Liver (tissue), 9 donors: Measurements from ENCODE around the gene ANXA7. TPM values are rescaled to one million over a fixed set of nuclear protein-coding genes. Genes with fewer than 3 reads are reported as not detected.

Experiments used
- DNase-seq: peaks from one replicate; pipeline ENCODE4 v3.0.0-alpha.2; 2017; ENCODE audit warnings: low spot score
- H3K27ac ChIP-seq, 2 donors: one replicate each; pipeline ENCODE4 v1.7.0; 2013; ENCODE audit warnings: inconsistent platforms in 2 of 2, low read length in 2 of 2, control low read depth in 1 of 2, low read depth in 1 of 2, mild to moderate bottlenecking in 1 of 2
- H3K27me3 ChIP-seq, 4 donors: one replicate each; pipeline versions ENCODE4 v1.6.1 to v1.7.0; 2013; ENCODE audit warnings: low read length in 3 of 4, inconsistent platforms in 1 of 4, mild to moderate bottlenecking in 1 of 4, moderate library complexity in 1 of 4; ENCODE audit not compliant: control insufficient read depth in 4 of 4, insufficient read depth in 4 of 4
- H3K36me3 ChIP-seq, 4 donors: one replicate each; pipeline versions ENCODE4 v1.6.1 to v1.7.0; 2013; ENCODE audit warnings: low read length in 3 of 4, mild to moderate bottlenecking in 3 of 4, low read depth in 1 of 4, moderate library complexity in 1 of 4; ENCODE audit not compliant: control insufficient read depth in 4 of 4, insufficient read depth in 3 of 4
- H3K4me1 ChIP-seq, 4 donors: one replicate each; pipeline versions ENCODE4 v1.6.1 to v1.7.0; 2013; ENCODE audit warnings: low read length in 3 of 4, mild to moderate bottlenecking in 3 of 4, moderate library complexity in 1 of 4; ENCODE audit not compliant: control insufficient read depth in 4 of 4, insufficient read depth in 4 of 4
- H3K4me3 ChIP-seq, 3 donors: one replicate each; pipeline versions ENCODE4 v1.6.1 to v1.7.0; 2013; ENCODE audit warnings: low read length in 3 of 3, control low read depth in 1 of 3, low read depth in 1 of 3, mild to moderate bottlenecking in 1 of 3
- H3K9ac ChIP-seq, 2 donors: one replicate each; pipeline ENCODE4 v1.7.0; 2013; ENCODE audit warnings: low read length in 2 of 2, mild to moderate bottlenecking in 2 of 2, moderate library complexity in 2 of 2, control low read depth in 1 of 2, low read depth in 1 of 2
- H3K9me3 ChIP-seq, 4 donors: one replicate each; pipeline versions ENCODE4 v1.6.1 to v1.7.0; 2013; ENCODE audit warnings: low read length in 3 of 4; ENCODE audit not compliant: control insufficient read depth in 4 of 4
- EGR1 ChIP-seq, 2 donors: IDR thresholded peaks; 2 replicates each; pipeline ENCODE4 v1.6.1; 2016 to 2018; ENCODE audit warnings: antibody characterized with exemption in 2 of 2, low read depth in 2 of 2
- FOXA1 ChIP-seq: IDR thresholded peaks from 2 replicates; pipeline ENCODE4 v1.6.1; 2016; ENCODE audit warnings: antibody characterized with exemption
- FOXA2 ChIP-seq: IDR thresholded peaks from 2 replicates; pipeline ENCODE4 v1.6.1; 2016; ENCODE audit warnings: antibody characterized with exemption
- GABPA ChIP-seq, 2 donors: IDR thresholded peaks in 1 of 2; conservative IDR thresholded peaks in 1 of 2; 2 replicates each; pipeline ENCODE4 v1.6.1; 2016; ENCODE audit warnings: antibody characterized with exemption in 2 of 2, mild to moderate bottlenecking in 1 of 2, moderate library complexity in 1 of 2
- HNF4A ChIP-seq, 2 donors: conservative IDR thresholded peaks; 2 replicates each; pipeline ENCODE4 v1.6.1; 2016; ENCODE audit warnings: antibody characterized with exemption in 2 of 2, mild to moderate bottlenecking in 2 of 2
- HNF4G ChIP-seq: IDR thresholded peaks from 2 replicates; pipeline ENCODE4 v1.6.1; 2016; ENCODE audit warnings: antibody characterized with exemption
- JUND ChIP-seq, 2 donors: IDR thresholded peaks; 2 replicates each; pipeline ENCODE4 v1.6.1; 2016; ENCODE audit warnings: antibody characterized with exemption in 2 of 2
- NR2F2 ChIP-seq: IDR thresholded peaks from 2 replicates; pipeline ENCODE4 v1.6.1; 2016; ENCODE audit warnings: antibody characterized with exemption
- RAD21 ChIP-seq, 2 donors: IDR thresholded peaks; 2 replicates each; pipeline ENCODE4 v1.6.1; 2016; ENCODE audit warnings: antibody characterized with exemption in 2 of 2, mild to moderate bottlenecking in 2 of 2
- RXRA ChIP-seq, 2 donors: IDR thresholded peaks; 2 replicates each; pipeline ENCODE4 v1.6.1; 2017 to 2018; ENCODE audit warnings: antibody characterized with exemption in 2 of 2, mild to moderate bottlenecking in 1 of 2
- SP1 ChIP-seq: IDR thresholded peaks from 2 replicates; pipeline ENCODE4 v1.6.1; 2018; ENCODE audit warnings: antibody characterized with exemption, mild to moderate bottlenecking
- TAF1 ChIP-seq: conservative IDR thresholded peaks from 2 replicates; pipeline ENCODE4 v1.6.1; 2016; ENCODE audit warnings: antibody characterized with exemption, mild to moderate bottlenecking
- YY1 ChIP-seq: IDR thresholded peaks from 2 replicates; pipeline ENCODE4 v1.6.1; 2016; ENCODE audit warnings: antibody characterized with exemption, mild to moderate bottlenecking
- WGBS: extraction: QIAGEN DNeasy Blood & Tissue Kit; methylation state at CpG from one replicate; pipeline ENCODE4 v1.1.7; 2013; 5-methylcytosine and 5-hydroxymethylcytosine counted together
- polyA plus RNA-seq, 2 donors: library from polyadenylated mRNA; stranded (reverse) in 1 of 2; unstranded in 1 of 2; fragments of 200-250 nt in 1 of 2; fragments of >200 nt in 1 of 2; fragmentation: Nextera tagmentation in 1 of 2; extraction: Ambion mirVana in 1 of 2; gene quantifications; one replicate each; pipeline versions ENCODE4 v1.2.1 to v1.2.3, GENCODE V29; 2013 to 2015
- total RNA-seq, 2 donors: library from RNA; depleted of rRNA; stranded (reverse); fragments of >200 nt; gene quantifications; one replicate each; pipeline ENCODE4 v1.2.3, GENCODE V29; 2014
- TF ChIP-seq, protein P1 (sequence below): IDR thresholded peaks from 2 replicates; pipeline ENCODE4 v1.6.1; 2016; ENCODE audit warnings: antibody characterized with exemption
- TF ChIP-seq, protein P2 (sequence below): IDR thresholded peaks from 2 replicates; pipeline ENCODE4 v1.6.1; 2016; ENCODE audit warnings: antibody characterized with exemption
- TF ChIP-seq, protein P3 (sequence below): IDR thresholded peaks from 2 replicates; pipeline ENCODE4 v1.6.1; 2016; ENCODE audit warnings: antibody characterized with exemption
- TF ChIP-seq, protein P4 (sequence below): IDR thresholded peaks from 2 replicates; pipeline ENCODE4 v1.6.1; 2016; ENCODE audit warnings: antibody characterized with exemption, mild to moderate bottlenecking
- TF ChIP-seq, protein P5 (sequence below): fragments of 150-350 bp; IDR thresholded peaks from 2 replicates; pipeline ENCODE4 v1.5.1; 2017; ENCODE audit warnings: improper control_type of control experiment, low read depth, low read length; ENCODE audit not compliant: missing input control
- donor health status: healthy.
- donor health status: healthy.
- donor health status: healthy.
- donor health status: healthy.
- donor health status: healthy.

The ANXA7 gene
- total and polyA plus RNA-seq, 4 donors = 71.6 to 93.4 (median 90.0) TPM

DNA sequence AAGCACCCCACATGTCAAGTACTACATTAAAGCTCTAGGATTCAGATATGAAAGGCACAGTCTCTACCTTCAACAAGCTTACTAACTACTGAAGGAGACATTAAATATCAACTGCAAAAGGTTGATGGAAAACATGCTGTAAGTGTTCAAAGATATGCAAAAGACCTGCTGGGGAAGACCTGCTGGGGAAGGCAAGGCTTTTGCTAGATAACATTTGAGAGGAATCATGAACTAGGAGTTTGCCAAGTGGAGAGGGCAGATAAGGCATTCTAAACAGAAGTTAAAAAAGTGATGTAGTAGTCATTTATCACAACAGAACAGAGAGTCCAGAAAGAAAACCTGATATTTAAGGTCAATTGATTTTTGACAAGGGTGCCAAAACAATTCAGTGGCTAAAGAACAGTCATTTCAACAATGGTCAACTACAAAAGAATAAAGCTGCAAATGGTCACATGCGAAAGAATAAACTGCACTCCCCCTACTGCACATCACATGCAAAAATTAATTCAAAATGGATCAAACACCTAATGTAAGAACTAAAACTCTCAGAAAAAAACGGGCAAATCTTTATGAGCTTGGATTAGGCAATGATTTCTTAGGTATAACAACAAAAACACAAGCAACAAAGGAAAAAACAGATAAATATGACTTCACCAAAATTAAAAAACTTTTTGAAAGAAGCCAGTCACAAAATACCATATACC, 42.5 kb upstream of the ANXA7 start (continued):
- TF ChIP-seq FOXA2 = no peak

DNA sequence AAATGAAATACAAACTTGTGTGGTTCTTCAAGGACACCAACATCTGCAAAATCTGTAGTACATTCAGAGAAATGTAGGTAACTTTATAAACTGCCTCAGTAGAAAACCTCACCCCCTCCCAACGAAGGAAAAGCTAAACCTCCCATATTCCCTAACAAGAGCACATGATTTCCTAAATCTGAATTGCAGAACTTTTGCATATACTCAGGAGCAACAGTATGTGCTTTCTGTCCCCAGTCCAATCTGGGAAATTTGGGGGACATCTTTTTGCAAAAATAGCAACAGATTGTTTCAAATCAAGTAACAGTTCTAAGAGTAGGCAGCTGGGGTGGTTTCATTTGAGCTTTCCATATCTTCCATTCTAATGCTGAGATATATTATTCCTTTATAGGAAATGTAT, 35.3 kb upstream of the ANXA7 start:
- Histone ChIP-seq H3K4me1 (no peaks in the 10 kb centered on the region), H3K27me3 (no peaks in the 10 kb centered on the region), H3K9ac (no peak overlapping the region), H3K9me3 (no peaks in the 10 kb centered on the region), H3K36me3 (peaks cover 3 to 16% (median 7%) of the 10 kb centered on the region in 4 donors), H3K4me3 (no peak overlapping the region), H3K27ac (no peak overlapping the region)
- no peak for DNase-seq
- TF ChIP-seq JUND (IDR thresholded peaks at IDR 0.05) (no peak), FOXA1 (no peak), YY1 (no peak), TAF1 (no peak), RAD21 (IDR thresholded peaks at IDR 0.05) (no peak), HNF4A (conservative IDR thresholded peaks at IDR 0.05) (no peak), NR2F2 (no peak), FOXA2 (no peak), GABPA (IDR thresholded peaks at IDR 0.05 in 1 of 2, conservative IDR thresholded peaks at IDR 0.05 in 1 of 2) (no peak), RXRA (IDR thresholded peaks at IDR 0.05) (no peak), HNF4G (no peak), SP1 (no peak), EGR1 (IDR thresholded peaks at IDR 0.05; ENCODE audit: low read depth in 2 of 2) (no peak)
- TF ChIP-seq, protein P1, sequence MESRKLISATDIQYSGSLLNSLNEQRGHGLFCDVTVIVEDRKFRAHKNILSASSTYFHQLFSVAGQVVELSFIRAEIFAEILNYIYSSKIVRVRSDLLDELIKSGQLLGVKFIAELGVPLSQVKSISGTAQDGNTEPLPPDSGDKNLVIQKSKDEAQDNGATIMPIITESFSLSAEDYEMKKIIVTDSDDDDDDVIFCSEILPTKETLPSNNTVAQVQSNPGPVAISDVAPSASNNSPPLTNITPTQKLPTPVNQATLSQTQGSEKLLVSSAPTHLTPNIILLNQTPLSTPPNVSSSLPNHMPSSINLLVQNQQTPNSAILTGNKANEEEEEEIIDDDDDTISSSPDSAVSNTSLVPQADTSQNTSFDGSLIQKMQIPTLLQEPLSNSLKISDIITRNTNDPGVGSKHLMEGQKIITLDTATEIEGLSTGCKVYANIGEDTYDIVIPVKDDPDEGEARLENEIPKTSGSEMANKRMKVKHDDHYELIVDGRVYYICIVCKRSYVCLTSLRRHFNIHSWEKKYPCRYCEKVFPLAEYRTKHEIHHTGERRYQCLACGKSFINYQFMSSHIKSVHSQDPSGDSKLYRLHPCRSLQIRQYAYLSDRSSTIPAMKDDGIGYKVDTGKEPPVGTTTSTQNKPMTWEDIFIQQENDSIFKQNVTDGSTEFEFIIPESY = no peak
- TF ChIP-seq, protein P2, sequence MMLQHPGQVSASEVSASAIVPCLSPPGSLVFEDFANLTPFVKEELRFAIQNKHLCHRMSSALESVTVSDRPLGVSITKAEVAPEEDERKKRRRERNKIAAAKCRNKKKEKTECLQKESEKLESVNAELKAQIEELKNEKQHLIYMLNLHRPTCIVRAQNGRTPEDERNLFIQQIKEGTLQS = no peak
- TF ChIP-seq, protein P3, sequence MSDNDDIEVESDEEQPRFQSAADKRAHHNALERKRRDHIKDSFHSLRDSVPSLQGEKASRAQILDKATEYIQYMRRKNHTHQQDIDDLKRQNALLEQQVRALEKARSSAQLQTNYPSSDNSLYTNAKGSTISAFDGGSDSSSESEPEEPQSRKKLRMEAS = no peak
- TF ChIP-seq, protein P4, sequence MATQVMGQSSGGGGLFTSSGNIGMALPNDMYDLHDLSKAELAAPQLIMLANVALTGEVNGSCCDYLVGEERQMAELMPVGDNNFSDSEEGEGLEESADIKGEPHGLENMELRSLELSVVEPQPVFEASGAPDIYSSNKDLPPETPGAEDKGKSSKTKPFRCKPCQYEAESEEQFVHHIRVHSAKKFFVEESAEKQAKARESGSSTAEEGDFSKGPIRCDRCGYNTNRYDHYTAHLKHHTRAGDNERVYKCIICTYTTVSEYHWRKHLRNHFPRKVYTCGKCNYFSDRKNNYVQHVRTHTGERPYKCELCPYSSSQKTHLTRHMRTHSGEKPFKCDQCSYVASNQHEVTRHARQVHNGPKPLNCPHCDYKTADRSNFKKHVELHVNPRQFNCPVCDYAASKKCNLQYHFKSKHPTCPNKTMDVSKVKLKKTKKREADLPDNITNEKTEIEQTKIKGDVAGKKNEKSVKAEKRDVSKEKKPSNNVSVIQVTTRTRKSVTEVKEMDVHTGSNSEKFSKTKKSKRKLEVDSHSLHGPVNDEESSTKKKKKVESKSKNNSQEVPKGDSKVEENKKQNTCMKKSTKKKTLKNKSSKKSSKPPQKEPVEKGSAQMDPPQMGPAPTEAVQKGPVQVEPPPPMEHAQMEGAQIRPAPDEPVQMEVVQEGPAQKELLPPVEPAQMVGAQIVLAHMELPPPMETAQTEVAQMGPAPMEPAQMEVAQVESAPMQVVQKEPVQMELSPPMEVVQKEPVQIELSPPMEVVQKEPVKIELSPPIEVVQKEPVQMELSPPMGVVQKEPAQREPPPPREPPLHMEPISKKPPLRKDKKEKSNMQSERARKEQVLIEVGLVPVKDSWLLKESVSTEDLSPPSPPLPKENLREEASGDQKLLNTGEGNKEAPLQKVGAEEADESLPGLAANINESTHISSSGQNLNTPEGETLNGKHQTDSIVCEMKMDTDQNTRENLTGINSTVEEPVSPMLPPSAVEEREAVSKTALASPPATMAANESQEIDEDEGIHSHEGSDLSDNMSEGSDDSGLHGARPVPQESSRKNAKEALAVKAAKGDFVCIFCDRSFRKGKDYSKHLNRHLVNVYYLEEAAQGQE = no peak
- TF ChIP-seq, protein P5, sequence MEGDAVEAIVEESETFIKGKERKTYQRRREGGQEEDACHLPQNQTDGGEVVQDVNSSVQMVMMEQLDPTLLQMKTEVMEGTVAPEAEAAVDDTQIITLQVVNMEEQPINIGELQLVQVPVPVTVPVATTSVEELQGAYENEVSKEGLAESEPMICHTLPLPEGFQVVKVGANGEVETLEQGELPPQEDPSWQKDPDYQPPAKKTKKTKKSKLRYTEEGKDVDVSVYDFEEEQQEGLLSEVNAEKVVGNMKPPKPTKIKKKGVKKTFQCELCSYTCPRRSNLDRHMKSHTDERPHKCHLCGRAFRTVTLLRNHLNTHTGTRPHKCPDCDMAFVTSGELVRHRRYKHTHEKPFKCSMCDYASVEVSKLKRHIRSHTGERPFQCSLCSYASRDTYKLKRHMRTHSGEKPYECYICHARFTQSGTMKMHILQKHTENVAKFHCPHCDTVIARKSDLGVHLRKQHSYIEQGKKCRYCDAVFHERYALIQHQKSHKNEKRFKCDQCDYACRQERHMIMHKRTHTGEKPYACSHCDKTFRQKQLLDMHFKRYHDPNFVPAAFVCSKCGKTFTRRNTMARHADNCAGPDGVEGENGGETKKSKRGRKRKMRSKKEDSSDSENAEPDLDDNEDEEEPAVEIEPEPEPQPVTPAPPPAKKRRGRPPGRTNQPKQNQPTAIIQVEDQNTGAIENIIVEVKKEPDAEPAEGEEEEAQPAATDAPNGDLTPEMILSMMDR = no peak
- WGBS = 87% methylated on average over 1 of the region's 1 CpG
